T-helper 2 cell treated with Interferon-gamma antibody and Interleukin-4, amounts not matched to agents 5 μg/mL and 100 μg/mL, for 36 hours (primary cell): ENCODE results near the gene THRA.

Experiments
- DNase-seq: peaks from one replicate; pipeline ENCODE4 v3.0.0; 2021; ENCODE audit warnings: low spot score
- H3K27ac Mint-ChIP-seq: one replicate; pipeline ENCODE4 v1.8.0; 2021; ENCODE audit warnings: mild to moderate bottlenecking, mixed read lengths
- H3K27me3 Mint-ChIP-seq: one replicate; pipeline ENCODE4 v1.8.0; 2021; ENCODE audit warnings: low read depth, mixed read lengths
- H3K36me3 Mint-ChIP-seq: one replicate; pipeline ENCODE4 v1.8.0; 2021; ENCODE audit warnings: low read depth, mixed read lengths
- H3K4me1 Mint-ChIP-seq: one replicate; pipeline ENCODE4 v1.8.0; 2021; ENCODE audit warnings: low read depth, mixed read lengths
- H3K4me3 Mint-ChIP-seq: one replicate; pipeline ENCODE4 v1.8.0; 2022; ENCODE audit warnings: mild to moderate bottlenecking, moderate library complexity, mixed read lengths
- H3K9me3 Mint-ChIP-seq: one replicate; pipeline ENCODE4 v1.8.0; 2021; ENCODE audit warnings: mixed read lengths

The THRA gene

DNA sequence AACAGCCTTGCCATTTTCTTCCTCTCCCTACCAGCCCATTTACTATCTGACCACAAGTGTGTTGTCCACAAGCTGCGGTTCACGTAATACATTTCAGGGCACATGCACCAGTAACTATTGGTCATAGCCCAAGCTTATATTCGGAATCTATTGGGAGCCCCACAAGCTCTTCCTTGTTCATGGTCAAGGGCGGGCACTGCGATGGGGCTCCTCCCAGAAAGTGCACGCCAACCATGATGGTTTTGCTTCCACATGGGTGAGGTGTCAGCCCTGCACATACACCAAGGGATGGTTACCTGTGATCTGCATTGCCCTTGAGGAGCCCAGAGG lies 12.1 kb downstream of the THRA start:
- Mint-ChIP-seq H3K9me3 (no peaks in the 10 kb centered on the region), H3K4me3 (no peak overlapping the region), H3K36me3 (no peaks in the 10 kb centered on the region), H3K27ac (no peak overlapping the region), H3K27me3 (no peaks in the 10 kb centered on the region), H3K4me1 (peaks cover 13% of the 10 kb centered on the region)
- no peak for DNase-seq

DNA sequence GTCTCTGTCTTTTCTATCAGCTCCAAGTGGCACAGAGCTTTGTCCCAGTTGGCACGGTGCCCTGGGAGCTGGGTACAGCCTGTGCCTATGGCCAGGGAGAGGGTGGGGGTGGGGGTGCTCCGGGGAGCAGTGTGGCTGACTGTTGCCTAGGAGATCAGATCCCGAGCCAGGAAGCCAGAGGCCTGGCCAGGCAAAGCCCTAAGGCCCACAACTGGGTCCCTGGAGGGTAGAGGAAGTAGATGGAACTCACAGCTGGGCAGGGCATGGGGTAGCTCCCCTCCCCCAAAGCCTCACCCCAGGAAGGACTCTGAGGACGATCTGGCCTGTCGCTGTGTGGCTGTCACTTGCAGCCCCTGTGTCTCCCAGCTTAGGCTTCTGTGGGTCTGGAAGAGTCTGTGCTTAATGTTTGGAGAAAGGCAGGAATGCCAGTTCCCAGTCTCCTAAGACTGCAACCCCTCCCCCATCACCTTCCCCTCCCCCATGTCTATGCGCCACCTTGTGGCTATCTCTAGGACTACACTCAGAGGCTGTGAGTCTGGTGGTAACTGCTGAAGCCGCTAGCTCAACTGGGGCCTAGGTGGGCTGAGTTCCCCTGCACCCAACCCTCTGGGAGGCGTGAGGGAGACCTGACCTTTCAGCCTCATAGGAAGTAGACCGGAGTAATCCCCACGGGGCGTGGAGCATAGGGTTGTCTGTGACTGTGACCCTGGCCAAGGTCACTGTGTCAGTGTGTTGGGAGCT lies 12.6 kb downstream of the THRA start:
- Mint-ChIP-seq H3K36me3 (no peaks in the 10 kb centered on the region), H3K4me3 (no peak overlapping the region), H3K4me1 (peaks cover 9% of the 10 kb centered on the region), H3K27ac (peak overlapping the region; percentile 20), H3K27me3 (no peaks in the 10 kb centered on the region), H3K9me3 (no peaks in the 10 kb centered on the region)
- DNase-seq: peak; percentile 33

DNA sequence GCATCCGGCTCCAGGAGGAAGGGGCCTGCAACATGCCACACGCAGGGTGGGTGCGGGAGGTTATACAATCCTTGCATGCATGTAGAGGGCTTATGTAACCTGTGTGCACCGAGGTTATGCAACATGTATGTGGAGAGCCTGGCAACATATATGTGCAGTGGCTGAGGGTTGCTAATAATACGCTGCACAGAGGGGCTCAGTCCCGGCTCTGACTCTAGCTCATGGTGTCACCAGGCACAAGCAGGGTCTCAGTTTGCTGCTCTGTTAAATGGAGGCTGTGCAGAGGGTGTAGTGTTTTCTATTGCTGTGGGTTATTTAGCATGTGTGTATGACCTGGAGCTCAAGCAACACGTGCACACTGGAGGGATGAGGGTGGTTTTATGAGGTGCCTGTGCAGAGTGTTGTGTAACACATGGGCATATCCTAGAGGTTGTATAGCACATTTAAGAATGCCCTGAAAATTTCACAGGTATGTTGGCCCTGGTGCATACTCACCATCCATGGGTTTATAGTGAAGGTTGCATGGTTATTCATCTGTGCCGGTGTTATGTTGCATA lies 13.3 kb downstream of the THRA start:
- Mint-ChIP-seq H3K27me3 (no peaks in the 10 kb centered on the region), H3K4me3 (no peak overlapping the region), H3K36me3 (no peaks in the 10 kb centered on the region), H3K9me3 (no peaks in the 10 kb centered on the region), H3K27ac (no peak overlapping the region), H3K4me1 (peaks cover 9% of the 10 kb centered on the region)
- DNase-seq: no peak

DNA sequence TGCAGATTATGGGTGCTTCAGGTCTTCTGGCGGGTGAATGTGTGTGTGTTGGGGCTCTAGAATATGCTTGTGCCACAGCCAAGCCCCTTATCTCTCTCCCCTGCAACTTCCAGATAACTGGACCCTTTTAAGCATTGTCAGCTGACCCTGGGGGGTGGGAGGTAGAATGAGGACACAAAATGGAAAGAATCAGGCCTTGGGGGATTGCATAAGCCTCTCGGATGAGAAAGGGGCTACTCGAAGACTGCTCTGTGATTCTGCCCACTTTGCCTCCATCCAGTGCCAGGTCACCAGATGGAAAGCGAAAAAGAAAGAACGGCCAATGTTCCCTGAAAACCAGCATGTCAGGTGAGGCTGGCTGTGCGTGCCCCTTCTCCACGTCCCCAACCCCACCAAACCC lies 13.8 kb downstream of the THRA start:
- Mint-ChIP-seq H3K27ac (no peak overlapping the region), H3K4me1 (peaks cover 9% of the 10 kb centered on the region)

DNA sequence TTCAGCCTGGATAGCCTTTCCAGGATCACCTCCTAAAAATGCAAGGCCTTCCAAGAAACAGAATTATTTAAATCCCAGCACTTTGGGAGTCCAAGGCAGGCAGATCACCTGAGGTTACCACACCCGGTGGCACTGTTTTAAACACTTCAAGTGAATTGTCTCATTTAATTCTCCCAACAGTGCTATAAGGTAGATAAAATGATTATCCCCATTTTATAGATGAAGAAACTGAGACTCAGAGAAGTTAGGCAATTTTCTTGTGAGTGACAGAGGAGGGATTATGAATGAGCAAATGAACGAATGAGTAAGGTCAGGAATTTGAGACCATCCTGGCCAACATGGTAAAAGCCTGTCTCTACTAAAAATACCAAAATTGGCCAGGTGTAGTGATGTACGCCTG lies 16.8 kb downstream of the THRA start:
- Mint-ChIP-seq H3K27ac (no peak overlapping the region), H3K4me3 (no peak overlapping the region), H3K4me1 (peaks cover 8% of the 10 kb centered on the region), H3K9me3 (no peaks in the 10 kb centered on the region), H3K36me3 (no peaks in the 10 kb centered on the region), H3K27me3 (no peaks in the 10 kb centered on the region)
- no peak for DNase-seq

More for the DNA sequence above, 13.8 kb downstream of the THRA start:
- Mint-ChIP-seq H3K27me3 (no peaks in the 10 kb centered on the region), H3K36me3 (no peaks in the 10 kb centered on the region), H3K9me3 (no peaks in the 10 kb centered on the region), H3K4me3 (no peak overlapping the region)
- no peak for DNase-seq

DNA sequence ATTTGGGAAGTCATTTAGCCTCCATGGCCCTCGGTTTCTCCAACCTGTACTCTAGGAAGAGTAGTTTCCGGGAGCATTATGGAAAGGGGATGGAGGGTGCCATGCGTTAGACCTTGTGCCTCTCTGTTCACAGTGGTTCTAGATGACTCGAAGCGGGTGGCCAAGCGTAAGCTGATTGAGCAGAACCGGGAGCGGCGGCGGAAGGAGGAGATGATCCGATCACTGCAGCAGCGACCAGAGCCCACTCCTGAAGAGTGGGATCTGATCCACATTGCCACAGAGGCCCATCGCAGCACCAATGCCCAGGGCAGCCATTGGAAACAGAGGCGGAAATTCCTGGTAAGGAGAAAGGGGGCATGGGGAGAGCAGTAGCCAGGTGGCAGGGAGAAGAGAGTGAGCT lies 21.7 kb downstream of the THRA start:
- no peak overlapping the region for H3K4me3 Mint-ChIP-seq
- H3K27me3 Mint-ChIP-seq: no peaks in the 10 kb centered on the region
- H3K9me3 Mint-ChIP-seq: no peaks in the 10 kb centered on the region
- DNase-seq: no peak
- no peak overlapping the region for H3K27ac Mint-ChIP-seq
- H3K4me1 Mint-ChIP-seq: no peaks in the 10 kb centered on the region
- H3K36me3 Mint-ChIP-seq: peaks cover 3% of the 10 kb centered on the region

DNA sequence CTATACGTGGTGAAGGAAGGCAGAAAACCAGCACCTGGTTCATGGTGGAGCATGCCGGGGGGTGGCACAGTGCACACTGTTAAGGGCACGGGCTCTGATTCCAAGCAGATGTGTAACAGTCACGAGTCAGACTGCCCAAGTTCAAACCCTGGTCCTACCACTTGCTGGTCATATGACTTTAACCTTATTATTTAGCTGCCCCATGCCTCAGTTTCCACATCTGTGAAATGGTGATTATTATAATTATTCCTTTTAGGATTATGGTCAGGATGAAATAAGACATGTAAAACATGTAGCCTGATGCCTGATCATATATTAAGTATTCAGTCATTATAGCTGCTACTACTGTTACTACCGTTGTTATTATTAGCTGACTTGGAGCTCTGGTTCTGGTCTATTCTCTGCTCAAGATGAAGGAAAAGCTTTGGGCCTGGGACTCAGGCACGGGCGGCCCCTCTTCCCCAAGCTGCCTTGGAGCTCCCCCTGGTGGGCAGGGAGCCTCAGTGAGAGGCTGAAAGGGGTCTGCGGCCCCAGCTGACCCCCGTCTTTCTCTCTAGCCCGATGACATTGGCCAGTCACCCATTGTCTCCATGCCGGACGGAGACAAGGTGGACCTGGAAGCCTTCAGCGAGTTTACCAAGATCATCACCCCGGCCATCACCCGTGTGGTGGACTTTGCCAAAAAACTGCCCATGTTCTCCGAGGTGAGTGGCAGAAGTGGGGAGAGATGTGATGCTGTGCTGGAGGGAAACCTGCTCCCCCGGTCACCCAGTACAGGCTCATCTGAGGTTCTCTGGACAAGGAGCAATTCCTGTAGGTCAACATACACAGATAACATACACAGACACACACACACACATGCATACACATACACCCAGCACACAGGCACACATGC lies 23.6 kb downstream of the THRA start:
- Mint-ChIP-seq H3K9me3 (no peaks in the 10 kb centered on the region), H3K4me1 (no peaks in the 10 kb centered on the region), H3K27ac (no peak overlapping the region), H3K4me3 (no peak overlapping the region), H3K27me3 (no peaks in the 10 kb centered on the region), H3K36me3 (peaks cover 6% of the 10 kb centered on the region)
- DNase-seq: no peak

DNA sequence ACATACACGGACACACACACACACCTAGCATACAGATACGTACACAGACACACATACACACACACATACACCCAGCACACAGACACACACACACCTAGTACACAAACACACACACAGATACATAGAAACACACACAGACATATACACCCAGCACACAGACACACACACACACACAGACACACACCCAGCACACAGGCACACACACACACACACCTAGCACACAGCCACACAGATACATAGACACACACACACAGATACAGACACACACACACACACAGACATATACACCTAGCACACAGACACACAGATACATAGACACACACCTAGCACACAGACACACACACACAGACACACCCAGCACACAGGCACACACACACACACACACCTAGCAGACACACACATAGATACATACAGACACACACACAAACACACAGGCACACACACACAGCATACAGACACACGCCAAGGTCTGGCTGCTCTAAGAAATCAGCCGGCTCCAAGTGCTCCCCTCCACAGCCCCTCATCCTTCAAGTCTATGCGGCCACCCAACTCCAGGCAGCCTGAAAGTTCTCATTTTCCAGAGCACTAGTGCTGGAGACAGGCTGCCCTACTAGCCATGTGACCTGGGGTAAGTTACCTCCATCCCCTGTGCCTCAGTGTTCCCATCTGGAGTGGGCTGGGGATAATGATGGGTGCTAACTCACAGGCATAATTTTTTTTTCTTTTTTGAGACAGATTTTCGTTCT lies 24.5 kb downstream of the THRA start:
- Mint-ChIP-seq H3K4me3 (no peak overlapping the region), H3K4me1 (no peaks in the 10 kb centered on the region), H3K27ac (peak overlapping the region; percentile 4), H3K9me3 (no peaks in the 10 kb centered on the region), H3K27me3 (no peaks in the 10 kb centered on the region), H3K36me3 (peaks cover 6% of the 10 kb centered on the region)
- no peak for DNase-seq

DNA sequence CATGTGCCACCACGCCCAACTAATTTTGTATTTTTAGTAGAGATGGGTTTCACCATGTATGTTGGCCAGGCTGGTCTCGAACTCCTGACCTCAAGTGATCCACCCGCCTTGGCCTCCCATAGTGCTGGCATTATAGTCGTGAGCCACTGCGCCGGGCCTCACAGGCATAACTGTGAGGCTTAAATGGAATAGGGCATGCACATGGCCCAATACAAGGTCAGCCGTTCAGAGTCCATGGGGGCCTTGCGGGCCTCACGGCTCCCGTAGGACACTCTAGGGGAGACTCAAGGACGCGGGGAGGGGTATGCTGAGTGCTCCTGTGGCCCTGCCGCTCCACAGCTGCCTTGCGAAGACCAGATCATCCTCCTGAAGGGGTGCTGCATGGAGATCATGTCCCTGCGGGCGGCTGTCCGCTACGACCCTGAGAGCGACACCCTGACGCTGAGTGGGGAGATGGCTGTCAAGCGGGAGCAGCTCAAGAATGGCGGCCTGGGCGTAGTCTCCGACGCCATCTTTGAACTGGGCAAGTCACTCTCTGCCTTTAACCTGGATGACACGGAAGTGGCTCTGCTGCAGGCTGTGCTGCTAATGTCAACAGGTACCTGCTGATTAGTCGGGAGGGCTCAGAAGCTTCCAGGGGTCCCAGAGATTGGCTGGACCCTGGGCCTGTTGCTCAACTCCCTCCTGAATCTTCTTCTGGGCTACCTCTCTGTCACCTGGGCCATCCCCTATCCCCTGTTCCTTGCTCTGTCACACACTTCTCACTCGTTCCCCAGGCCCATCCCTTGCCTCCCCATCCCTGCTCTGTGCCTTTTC lies 25.3 kb downstream of the THRA start:
- Mint-ChIP-seq H3K27me3 (no peaks in the 10 kb centered on the region), H3K36me3 (peaks cover 6% of the 10 kb centered on the region), H3K9me3 (no peaks in the 10 kb centered on the region), H3K4me3 (no peak overlapping the region), H3K4me1 (no peaks in the 10 kb centered on the region), H3K27ac (peak overlapping the region; percentile 46)
- DNase-seq: no peak

DNA sequence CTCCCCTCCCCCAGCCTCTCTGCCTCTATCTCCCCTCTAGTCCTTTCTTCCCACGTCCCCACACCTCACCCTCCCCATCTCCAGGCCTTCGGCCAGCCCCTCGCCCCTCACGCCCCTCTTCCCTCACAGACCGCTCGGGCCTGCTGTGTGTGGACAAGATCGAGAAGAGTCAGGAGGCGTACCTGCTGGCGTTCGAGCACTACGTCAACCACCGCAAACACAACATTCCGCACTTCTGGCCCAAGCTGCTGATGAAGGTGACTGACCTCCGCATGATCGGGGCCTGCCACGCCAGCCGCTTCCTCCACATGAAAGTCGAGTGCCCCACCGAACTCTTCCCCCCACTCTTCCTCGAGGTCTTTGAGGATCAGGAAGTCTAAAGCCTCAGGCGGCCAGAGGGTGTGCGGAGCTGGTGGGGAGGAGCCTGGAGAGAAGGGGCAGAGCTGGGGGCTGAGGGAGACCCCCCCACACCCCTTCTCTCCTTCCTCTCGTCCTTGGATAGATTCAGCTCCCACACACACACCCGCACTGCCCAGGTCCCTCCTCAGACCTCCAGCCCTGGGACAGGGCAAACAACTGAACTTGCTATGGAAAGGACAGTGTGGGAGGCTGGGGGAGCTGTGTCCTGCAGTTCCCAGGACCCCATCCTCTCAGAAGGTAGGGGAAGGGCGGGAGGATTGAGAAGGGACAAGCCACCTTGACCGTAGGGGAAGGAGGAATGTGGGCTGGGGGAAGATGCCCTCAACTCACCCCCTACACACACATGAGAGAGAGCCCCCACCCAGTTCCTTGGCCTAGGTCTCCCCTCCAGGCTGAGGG lies 26.5 kb downstream of the THRA start:
- DNase-seq: no peak
- Mint-ChIP-seq H3K27me3 (no peaks in the 10 kb centered on the region), H3K4me3 (no peak overlapping the region), H3K36me3 (peaks cover 15% of the 10 kb centered on the region), H3K27ac (peak overlapping the region; percentile 37), H3K9me3 (no peaks in the 10 kb centered on the region), H3K4me1 (peaks cover 3% of the 10 kb centered on the region)

DNA sequence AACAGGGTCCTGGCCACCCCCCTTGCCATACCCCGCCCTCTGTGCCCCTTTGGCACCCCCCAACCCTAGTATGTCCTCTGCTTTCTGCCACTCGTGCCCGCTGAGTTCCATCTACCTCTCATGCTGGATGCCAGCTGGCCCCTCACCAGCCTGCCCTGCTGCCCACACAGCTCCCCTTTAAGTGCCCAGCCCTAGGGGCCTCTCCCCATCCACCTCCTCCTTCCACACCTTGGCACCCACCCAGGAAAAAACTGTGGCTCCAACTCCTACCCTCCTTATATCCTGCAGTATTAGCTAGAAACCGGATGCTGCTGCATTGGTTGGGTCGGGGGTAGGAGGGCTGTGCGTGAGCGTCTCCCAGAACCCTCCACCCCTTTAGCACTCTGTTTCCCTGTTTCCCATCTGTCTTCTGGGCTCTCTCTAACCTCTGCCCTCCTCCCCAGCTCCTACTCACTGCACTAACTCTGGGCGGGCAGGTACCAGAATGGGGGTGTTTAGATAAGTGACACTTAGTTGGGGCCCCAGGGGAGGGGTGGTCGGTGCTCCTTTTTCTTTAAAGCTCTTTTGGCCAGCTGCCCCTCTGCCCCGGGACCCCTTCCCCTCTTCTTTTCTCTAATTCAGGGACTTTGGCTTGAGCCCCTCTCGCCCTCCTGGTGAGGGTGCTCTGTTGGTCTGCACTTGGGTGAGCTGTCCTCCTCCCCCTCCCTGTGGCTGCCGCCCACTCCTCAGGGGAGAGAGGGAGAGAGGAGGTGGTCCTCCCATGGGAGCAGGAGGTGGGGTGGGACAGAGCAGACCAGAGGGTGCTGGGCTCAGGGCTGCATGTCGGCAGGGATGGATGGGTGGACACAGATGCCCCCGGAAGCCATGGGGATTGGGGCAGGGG lies 27.7 kb downstream of the THRA start:
- Mint-ChIP-seq H3K9me3 (no peaks in the 10 kb centered on the region), H3K27ac (peak overlapping the region; percentile 32), H3K27me3 (no peaks in the 10 kb centered on the region), H3K36me3 (peaks cover 18% of the 10 kb centered on the region), H3K4me3 (no peak overlapping the region), H3K4me1 (peaks cover 9% of the 10 kb centered on the region)
- no peak for DNase-seq
